Fibroblast of the aortic adventitia (primary cell): ENCODE measurements around the gene METTL8. TPM values are rescaled to one million over a fixed set of nuclear protein-coding genes. Genes with fewer than 3 reads are reported as not detected.

Source experiments
- DNase-seq: peaks from one replicate; pipeline ENCODE4 v3.0.0-alpha.2; 2010; ENCODE audit warnings: low read depth
- H3K4me3 ChIP-seq: 2 replicates; pipeline ENCODE4 v1.5.1; 2011; ENCODE audit warnings: low read depth, mild to moderate bottlenecking, control low read depth, low read length, moderate library complexity
- CTCF ChIP-seq: IDR thresholded peaks from 2 replicates; pipeline ENCODE4 v1.5.1; 2011; ENCODE audit warnings: mild to moderate bottlenecking, low read length, control low read depth, inconsistent platforms; ENCODE audit not compliant: insufficient read depth
- total RNA-seq: library from RNA; depleted of rRNA; stranded (reverse); fragments of >200 nt; gene quantifications from 2 replicates; pipeline ENCODE4 v1.2.3, GENCODE V29; 2012; ENCODE audit warnings: low replicate concordance

METTL8 gene
- total RNA-seq: 34.6 and 73.3 TPM in 2 replicates

GRCh38 chr2:171433763-171434012, at the start of gene METTL8:
Gene METTL8, minus strand, starts transcription at chr2:171433990. Its CDS starts 41,805 bp downstream, at chr2:171392185.
- H3K4me3 ChIP-seq: peak within 1 kb of the TSS; percentile 94
- DNase-seq: no peak

GRCh38 chr2:171482877-171483276, 49.1 kb upstream of the METTL8 start:
- peak; percentile 31 for DNase-seq
- no peak for TF ChIP-seq CTCF
- H3K4me3 ChIP-seq: no peak overlapping the region

More at GRCh38 chr2:171433763-171434012, at the start of gene METTL8:
- TF ChIP-seq CTCF: peak; percentile 6

GRCh38 chr2:171482308-171482707, 48.5 kb upstream of the METTL8 start:
- TF ChIP-seq CTCF: no peak
- H3K4me3 ChIP-seq: no peak overlapping the region

GRCh38 chr2:171480908-171481307, 47.1 kb upstream of the METTL8 start:
- DNase-seq: no peak
- H3K4me3 ChIP-seq: no peak overlapping the region
- no peak for TF ChIP-seq CTCF

More at GRCh38 chr2:171482308-171482707, 48.5 kb upstream of the METTL8 start:
- peak; percentile 16 for DNase-seq

- TF ChIP-seq CTCF: no peak
- no peak overlapping the region for H3K4me3 ChIP-seq
- DNase-seq: no peak
Observed at GRCh38 chr2:171479154-171479814, 45.5 kb upstream of the METTL8 start.

- no peak overlapping the region for H3K4me3 ChIP-seq
- peak; percentile 66 for DNase-seq
- TF ChIP-seq CTCF: no peak
Observed at GRCh38 chr2:171478345-171478744, 44.6 kb upstream of the METTL8 start.

GRCh38 chr2:171475979-171476378, 42.2 kb upstream of the METTL8 start:
- TF ChIP-seq CTCF: no peak
- no peak for DNase-seq
- H3K4me3 ChIP-seq: no peak overlapping the region
